ENCODE measurements around the gene CMTM8. TPM values are rescaled to one million over a fixed set of nuclear protein-coding genes. Genes with fewer than 3 reads are reported as not detected.

CMTM8 gene
- total RNA-seq, 1 donor from 2014 or later, result 7.5 TPM

DNA sequence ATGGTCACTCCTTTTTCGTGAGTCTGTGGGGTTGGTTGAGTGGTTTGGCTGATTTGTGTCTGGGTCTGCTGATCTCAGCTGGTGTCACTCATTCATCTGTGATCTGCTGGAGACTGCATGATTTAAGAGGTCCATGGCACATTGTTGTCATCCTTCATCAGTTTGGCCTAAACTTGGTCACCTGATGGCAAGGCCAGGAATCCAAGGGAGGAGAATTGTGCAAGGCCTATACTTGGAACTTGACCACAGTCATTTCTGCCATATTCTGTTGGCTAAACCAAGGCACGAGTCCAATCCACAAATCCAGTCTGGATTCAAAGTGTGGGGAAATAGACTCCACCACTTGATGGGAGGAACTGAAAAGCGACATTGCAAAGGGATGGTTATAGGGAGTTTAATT is 67.6 kb downstream of the CMTM8 start:
- DNase-seq (ENCODE audit: low read depth), result no peak
- TF ChIP-seq CTCF (IDR thresholded peaks at IDR 0.05; ENCODE audit: insufficient read depth, low read length, poor library complexity, severe bottlenecking), result no peak
- Histone ChIP-seq H3K4me3 (ENCODE audit: low read depth, low read length) (no peak overlapping the region), H3K36me3 (ENCODE audit: control insufficient read depth, insufficient read depth, low read length) (no peaks in the 10 kb centered on the region), H3K27me3 (ENCODE audit: control insufficient read depth, insufficient read depth, low read length) (no peaks in the 10 kb centered on the region)

DNA sequence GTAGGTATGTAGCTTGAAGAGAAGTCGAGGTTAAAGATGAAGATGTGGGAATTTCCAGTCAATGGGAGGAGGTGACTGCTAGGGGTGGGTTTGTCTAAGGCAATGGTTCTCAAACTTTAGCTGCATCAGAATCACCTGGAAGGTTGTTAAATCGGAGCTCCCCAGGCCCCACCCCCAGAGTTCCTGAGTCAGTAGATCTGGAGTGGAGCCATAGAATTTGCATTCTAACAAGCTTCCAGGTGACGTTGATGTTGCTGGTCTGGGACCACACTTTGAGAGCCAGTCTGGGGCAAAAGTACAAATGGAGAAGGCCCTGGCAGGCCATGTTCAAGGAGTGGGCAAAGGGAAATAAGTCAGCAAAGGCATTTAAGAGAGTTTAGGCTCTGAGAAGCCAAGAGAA is 69.1 kb downstream of the CMTM8 start:
- Histone ChIP-seq H3K36me3 (ENCODE audit: control insufficient read depth, insufficient read depth, low read length) (no peaks in the 10 kb centered on the region), H3K4me3 (ENCODE audit: low read depth, low read length) (no peak overlapping the region), H3K27me3 (ENCODE audit: control insufficient read depth, insufficient read depth, low read length) (no peaks in the 10 kb centered on the region)
- no peak for TF ChIP-seq CTCF (IDR thresholded peaks at IDR 0.05; ENCODE audit: insufficient read depth, low read length, poor library complexity, severe bottlenecking)
- DNase-seq (ENCODE audit: low read depth), result no peak

- H3K27me3 ChIP-seq (ENCODE audit: control insufficient read depth, insufficient read depth, low read length), result no peaks in the 10 kb centered on the region
- H3K36me3 ChIP-seq (ENCODE audit: control insufficient read depth, insufficient read depth, low read length), result no peaks in the 10 kb centered on the region
- no peak overlapping the region for H3K4me3 ChIP-seq (ENCODE audit: low read depth, low read length)
- no peak for DNase-seq (ENCODE audit: low read depth)
- no peak for TF ChIP-seq CTCF (IDR thresholded peaks at IDR 0.05; ENCODE audit: insufficient read depth, low read length, poor library complexity, severe bottlenecking)
Measured at GRCh38 chr3:32308378-32308777, 69.9 kb downstream of the CMTM8 start.

- no peaks in the 10 kb centered on the region for H3K36me3 ChIP-seq (ENCODE audit: control insufficient read depth, insufficient read depth, low read length)
- no peaks in the 10 kb centered on the region for H3K27me3 ChIP-seq (ENCODE audit: control insufficient read depth, insufficient read depth, low read length)
- no peak for TF ChIP-seq CTCF (IDR thresholded peaks at IDR 0.05; ENCODE audit: insufficient read depth, low read length, poor library complexity, severe bottlenecking)
- DNase-seq (ENCODE audit: low read depth), result no peak
- no peak overlapping the region for H3K4me3 ChIP-seq (ENCODE audit: low read depth, low read length)
Measured at GRCh38 chr3:32309654-32310242, 71.3 kb downstream of the CMTM8 start.

GRCh38 chr3:32310336-32310735 is 71.9 kb downstream of the CMTM8 start:
- DNase-seq (ENCODE audit: low read depth), result no peak
- no peak for TF ChIP-seq CTCF (IDR thresholded peaks at IDR 0.05; ENCODE audit: insufficient read depth, low read length, poor library complexity, severe bottlenecking)
- Histone ChIP-seq H3K36me3 (ENCODE audit: control insufficient read depth, insufficient read depth, low read length) (no peaks in the 10 kb centered on the region), H3K4me3 (ENCODE audit: low read depth, low read length) (no peak overlapping the region), H3K27me3 (ENCODE audit: control insufficient read depth, insufficient read depth, low read length) (no peaks in the 10 kb centered on the region)
